Effector CD8-positive, alpha-beta T cell (primary cell): ENCODE results near the gene CMKLR1.

ENCODE experiments used
- DNase-seq: peaks from one replicate; lab custom pipeline; 2025; lab: John Stamatoyannopoulos, UW

CMKLR1 gene

DNA sequence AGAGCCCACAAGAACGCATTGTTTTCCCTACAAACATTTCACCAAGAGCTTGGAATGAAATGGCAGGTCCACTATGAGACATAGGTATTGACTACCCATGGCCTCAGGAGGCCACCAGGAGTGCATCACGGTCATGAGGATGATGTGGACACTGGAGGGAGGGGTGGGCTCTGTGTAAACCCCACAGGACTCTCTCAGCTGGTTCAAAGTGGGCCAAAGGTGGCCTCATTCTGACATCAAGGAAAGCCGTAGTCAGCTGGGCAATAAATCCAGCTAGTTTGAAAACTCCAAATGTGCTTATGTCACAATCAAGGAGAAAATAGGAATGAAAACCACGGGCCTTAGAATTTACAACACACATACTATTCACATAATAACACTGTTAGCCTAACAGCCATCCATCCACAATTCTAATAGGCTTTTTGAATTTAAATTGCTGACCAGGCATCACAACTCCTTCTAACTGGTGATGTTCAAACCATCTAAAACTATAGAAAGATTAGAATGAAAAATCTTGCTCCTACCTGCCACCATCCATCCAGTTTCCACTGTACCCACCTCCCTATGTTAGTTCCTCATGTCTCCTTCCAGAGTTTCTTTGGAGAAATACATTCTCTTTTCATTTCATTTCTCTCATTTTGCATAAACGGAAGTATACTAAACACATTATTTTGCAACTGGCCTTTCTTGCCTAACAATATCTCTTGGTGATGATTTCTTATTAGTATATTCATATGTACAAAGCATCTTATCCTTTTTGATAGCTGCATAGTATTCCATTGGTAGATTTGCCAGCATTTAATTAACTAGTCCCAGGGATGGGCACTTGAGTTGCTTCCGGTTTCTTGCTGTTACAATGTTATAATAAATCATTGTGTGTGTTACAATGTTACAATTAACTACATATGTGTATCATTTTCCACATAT is 21.5 kb downstream of the CMKLR1 start:
- DNase-seq = no peak

DNA sequence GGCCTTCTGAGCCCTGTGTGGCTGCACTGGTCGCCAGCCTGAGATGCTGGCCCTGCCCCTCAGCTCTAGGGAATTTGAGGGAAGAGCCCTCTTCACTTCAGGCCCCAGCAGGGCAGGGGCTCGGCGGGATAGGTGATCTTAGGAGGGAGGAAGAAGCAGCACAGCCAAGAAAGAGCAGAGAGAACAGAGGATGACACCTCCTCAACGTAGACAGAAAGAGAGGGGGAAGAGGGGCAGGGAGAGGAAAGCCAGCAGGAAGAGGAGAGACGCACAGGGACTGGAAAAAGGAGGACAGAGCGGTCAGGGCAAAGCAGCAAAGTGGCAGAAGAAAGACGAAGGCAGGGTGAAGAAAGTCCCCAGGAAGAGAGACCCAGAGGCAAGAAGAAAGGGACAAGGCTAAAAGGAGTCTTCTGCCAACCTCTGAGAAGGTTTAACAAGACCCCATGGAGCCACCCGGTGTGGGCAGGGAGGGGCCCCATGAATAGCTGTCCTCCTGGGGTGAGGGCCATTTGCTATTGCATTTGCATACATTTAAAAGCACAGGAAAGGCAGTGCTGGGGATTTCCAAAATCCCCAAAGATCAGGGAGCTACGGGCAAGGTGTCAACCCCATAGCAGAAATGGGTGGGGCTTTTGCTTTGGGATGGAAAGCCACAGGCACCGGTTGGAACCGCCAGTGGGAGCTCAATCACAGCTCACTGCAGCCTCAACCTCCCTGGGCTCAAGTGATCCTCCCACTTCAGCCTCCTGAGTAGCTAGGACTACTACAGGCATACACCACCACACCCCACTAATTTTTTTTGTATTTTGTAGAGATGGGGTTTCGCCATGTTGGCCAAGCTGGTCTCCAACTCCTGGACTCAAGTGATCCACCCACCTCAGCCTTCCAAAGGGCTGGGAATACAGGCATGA is 22.7 kb downstream of the CMKLR1 start:
- no peak for DNase-seq

GRCh38 chr12:108315486-108316105 is 23.5 kb downstream of the CMKLR1 start:
- no peak for DNase-seq

DNA sequence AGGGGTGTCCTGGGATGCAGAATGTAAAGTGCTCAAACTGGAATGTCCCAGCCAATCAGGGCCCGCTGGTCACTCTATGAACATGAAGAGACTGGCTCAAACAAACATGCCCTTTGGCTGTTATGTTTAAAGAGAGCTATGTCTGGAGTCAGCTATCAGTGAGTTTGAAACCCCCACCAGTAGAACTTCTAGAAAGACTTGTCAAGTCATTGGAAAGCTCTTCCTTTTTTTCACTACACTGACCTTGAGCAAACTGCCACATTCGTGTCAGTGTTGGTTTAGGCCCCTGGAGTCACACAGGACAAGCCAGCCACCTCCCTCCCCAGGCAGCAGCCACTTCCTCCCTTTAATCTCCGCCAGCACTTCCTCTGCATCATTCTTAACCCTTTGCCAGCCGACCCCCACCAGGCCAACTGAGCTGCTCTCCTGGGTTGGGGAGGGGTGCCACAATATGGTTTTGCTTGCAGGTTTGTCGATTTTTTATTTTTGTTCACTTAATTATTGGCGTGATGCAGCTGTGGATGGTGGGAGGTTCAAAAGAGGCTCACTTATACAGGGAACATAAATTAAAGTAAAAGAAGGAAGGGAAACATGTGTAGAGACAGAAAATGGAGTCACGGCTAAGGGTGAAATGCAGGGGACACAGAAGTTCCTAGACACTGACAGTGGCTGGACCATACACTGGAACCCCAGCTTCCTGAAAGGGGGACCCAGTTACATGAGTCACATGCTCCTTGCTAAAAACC is 25.3 kb downstream of the CMKLR1 start:
- no peak for DNase-seq

- no peak for DNase-seq
Measured at GRCh38 chr12:108313241-108313605, 25.9 kb downstream of the CMKLR1 start.

- no peak for DNase-seq
Measured at GRCh38 chr12:108312693-108313189, 26.4 kb downstream of the CMKLR1 start.

DNA sequence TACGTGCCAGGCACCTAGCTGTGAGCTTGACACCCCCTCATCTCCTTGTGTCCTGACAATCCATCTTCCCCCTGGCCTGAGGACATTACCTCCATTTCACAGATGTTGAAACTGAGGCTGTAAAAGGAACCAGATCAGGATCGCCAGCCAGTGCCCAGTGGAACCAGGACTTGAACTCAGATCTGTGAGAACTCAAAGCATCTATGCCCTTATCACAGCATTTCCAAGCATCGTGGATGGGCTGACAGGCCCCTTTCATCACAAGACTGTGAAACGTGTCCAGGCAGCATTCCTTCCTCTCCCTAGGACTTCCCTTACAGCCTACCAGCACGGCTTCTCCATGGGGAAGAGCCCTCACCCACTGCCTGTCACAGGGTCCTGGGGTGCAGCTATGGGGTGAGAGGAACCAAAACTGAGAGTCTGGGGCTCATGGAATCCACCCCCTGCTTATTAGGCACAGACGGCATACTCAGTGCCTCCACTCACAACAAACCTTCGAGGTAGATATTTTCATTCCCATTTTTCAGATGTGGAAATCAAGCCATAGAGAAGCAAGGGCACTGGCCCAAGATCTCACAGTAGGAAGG is 26.9 kb downstream of the CMKLR1 start:
- no peak for DNase-seq

DNA sequence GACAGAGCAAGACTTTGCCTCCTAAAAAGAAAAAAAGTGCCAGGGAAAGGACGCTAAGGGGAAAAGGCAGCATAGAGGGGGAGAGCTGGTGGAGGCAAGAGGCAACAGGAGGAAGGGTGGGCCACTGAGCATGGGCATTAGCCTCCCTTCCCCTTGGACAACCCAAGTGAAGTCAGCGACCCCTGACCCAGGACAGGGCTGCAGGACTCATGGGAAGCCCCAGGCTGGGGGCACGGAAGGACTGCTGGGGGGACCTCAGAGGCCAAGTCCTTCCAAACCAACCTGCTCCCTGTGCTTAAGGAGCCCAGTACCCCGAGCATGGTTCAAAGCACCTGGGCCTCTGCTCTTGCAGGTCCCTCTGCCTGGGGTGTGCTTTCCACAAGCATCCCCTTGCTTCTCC is 27.5 kb downstream of the CMKLR1 start:
- no peak for DNase-seq

DNA sequence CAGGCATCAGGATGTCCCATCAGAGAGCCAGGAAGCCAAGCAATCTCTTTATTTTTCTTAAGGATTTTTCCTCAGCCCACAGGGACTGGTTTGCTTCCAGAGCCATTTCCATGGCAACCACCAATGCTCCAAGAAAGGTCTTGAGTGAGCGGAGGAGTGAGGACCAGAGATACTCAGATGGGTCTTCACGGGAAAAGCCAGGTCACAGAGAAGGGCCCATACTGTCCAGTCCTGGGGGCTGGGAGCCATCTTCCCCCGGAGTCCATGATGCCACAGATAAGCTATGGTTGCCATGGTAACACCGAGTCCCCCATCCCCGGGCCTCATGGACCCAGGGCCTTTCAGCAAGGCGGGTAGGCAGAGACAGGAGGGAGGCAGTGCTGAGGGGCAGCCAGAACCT is 28.6 kb downstream of the CMKLR1 start:
- DNase-seq = no peak

DNA sequence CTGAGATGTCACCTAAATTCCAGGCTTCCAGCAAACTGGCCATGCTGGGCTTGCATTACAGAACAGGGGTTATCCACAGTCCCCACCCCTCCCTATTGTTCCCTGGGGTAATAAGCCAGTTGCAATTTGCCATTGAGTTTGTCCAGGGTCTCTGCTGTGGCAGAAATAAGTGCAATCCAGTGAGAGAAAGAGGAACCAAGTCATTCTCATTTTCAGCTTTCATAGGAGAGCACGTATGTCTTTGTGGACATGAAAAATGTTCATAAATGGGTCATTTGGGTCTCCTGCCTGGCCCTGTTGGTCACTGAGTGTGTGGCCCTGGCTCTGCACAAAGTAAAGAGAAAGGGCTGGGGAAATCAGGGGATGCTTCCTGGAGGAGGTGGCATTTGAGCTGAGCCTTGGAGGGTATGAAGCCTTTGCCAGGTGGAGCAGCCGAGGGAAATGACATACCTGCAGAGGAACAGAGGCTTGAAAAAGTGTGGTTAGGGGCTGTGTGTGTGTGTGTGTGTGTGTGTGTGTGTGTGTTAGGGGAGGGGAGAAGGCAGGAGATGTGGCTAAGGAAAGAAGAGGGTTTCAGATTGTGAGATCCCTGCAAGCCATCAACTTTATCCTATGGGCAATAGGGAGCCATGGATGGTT is 29.3 kb downstream of the CMKLR1 start:
- DNase-seq = no peak

- DNase-seq = no peak
Measured at GRCh38 chr12:108308395-108309085, 30.6 kb downstream of the CMKLR1 start.

DNA sequence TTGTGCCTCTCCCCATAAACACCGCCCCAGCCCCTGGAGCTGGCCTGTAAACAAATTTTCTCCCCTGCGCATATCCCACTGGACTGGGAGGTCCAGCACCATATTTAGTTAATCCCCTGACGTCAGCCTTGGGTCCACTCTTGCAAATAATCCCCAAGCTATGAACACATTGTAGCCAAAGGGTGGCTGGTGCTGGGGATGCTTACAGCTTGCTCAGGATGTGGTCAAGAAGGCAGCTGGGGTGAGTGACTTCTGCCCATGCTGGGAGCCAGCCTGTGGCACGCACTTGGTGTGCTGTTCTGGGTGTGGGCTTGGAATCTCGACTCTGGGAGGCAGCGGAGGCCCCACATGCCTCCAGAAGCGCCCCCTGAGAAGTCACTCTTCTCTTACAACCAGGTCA is 32.1 kb downstream of the CMKLR1 start:
- DNase-seq = no peak

DNA sequence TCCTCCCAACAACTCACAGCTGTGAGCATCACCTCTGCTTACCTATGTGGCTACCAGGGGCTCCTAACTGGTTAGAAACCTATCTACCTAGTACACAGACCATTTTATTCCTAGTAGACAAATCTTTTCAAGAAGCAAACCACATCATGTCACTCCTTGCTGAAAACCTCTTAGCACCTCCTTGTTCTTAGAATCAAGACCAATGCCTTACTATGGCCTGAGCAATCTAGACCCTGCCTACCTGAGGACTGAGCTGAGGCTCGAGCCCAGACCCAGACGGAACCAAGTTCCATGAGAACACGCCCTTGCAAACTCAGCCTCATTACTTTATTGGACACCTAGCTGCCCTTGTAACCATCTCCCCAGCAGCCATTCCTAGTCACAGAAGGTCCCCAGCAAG is 32.6 kb downstream of the CMKLR1 start:
- DNase-seq = no peak

DNA sequence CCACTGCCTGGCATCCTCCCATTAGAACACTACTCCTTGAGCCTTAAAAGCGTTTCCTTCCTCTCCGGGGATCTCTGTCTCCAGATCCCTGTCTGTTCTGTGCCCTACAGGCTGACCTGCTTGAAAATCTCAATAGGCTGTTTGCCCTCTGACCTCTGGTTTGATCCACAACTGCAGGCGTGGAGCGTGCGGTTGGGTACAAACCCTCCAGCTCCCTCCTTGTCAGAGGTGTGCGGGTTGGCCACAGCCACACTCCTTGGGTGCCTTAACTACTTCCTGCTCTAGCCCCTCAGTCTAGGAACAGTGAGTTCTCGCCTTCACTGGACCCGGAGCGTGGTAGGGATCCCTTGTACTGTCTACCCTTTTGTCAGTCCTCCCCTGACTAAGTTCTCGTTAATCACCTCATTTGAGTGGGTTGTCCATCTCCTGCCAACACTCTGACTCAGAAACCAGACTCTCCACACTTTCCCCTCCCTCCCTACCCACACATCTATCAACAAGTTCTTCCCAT is 33.1 kb downstream of the CMKLR1 start:
- no peak for DNase-seq

- DNase-seq = no peak
Measured at GRCh38 chr12:108305520-108305919, 33.6 kb downstream of the CMKLR1 start.

DNA sequence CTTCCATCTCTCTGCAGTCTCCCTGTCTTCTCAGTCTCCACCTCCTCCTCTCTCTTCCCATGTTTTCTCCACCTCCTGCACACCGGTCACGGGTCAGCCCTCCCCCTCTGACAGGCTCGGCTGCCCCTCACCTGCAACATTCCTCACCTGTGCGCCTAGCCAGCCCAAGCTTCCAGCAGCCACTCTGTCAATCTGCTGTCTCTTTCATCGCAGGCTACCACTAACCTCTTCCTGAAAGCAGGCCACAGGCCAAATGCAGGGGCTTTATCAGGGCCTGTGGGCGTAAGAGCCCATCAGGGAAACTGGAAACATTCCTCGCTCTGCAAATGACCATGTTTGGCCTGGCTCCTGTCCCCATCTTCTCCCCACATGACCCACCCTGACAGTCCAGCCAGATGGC is 34.5 kb downstream of the CMKLR1 start:
- no peak for DNase-seq

GRCh38 chr12:108303703-108304102 is 35.4 kb downstream of the CMKLR1 start:
- no peak for DNase-seq

GRCh38 chr12:108302403-108303311 is 36.5 kb downstream of the CMKLR1 start:
- no peak for DNase-seq

DNA sequence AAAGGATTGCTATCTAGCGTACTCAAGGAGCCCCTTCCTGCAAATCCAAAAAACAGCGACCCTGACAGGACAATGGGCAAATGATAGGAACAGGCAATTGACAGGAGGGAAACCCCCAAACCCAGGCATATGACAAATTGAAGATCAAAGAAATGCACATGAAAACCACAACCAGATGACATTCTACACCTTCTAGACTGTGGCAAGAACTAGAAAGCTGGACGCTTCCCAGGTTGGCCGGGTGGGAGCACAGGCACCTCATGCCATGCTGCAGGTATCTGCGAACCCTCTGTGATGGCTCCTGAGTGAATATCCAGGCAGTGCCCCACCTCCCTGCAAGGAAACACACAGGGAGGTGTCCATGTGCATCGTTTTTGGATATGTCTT is 37.1 kb downstream of the CMKLR1 start:
- DNase-seq = no peak
